Esophagus squamous epithelium (tissue), 4 donors: ENCODE measurements around the gene CDH2.

Experiments
- CTCF ChIP-seq, 6 experiments: fragments of 450-650 bp in 4 of 6; fragments of 200-600 bp in 2 of 6; sonication (generic) in 2 of 6; IDR thresholded peaks; one replicate each; pipeline ENCODE4 v1.5.1; 2016 to 2019; ENCODE audit warnings: antibody characterized with exemption in 6 of 6, mild to moderate bottlenecking in 4 of 6, moderate library complexity in 4 of 6
- POLR2A ChIP-seq, 4 donors: fragments of 450-650 bp; IDR thresholded peaks; one replicate each; pipeline ENCODE4 v1.6.1; 2017; ENCODE audit warnings: antibody characterized with exemption in 4 of 4, mild to moderate bottlenecking in 4 of 4, moderate library complexity in 3 of 4

GRCh38 chr18:28071199-28071598, 105.7 kb downstream of the CDH2 start:
- TF ChIP-seq CTCF (IDR thresholded peaks at IDR 0.05): no peak
- no peak for TF ChIP-seq POLR2A (IDR thresholded peaks at IDR 0.05)
